B cell (primary cell): ENCODE measurements around the gene ZNF710. TPM values are rescaled to one million over a fixed set of nuclear protein-coding genes. Genes with fewer than 3 reads are reported as not detected.

Source experiments
- ATAC-seq: fragments of 200-7000 bp; cut with Tn5 transposase; one replicate; pipeline ENCODE4 v1.10.0; 2021; ENCODE audit warnings: low read depth, mild to moderate bottlenecking, moderate number of reproducible peaks, moderate library complexity
- CTCF ChIA-PET: fragments of 350-600 bp; sonication (Branson Sonifier 250); formaldehyde crosslinking; loops from one replicate; lab custom pipeline; 2021; ENCODE audit warnings: antibody characterized with exemption, inconsistent platforms; lab: Charles Lee
- POLR2A ChIA-PET: fragments of 350-600 bp; sonication (Branson Sonifier 250); formaldehyde crosslinking; loops from one replicate; lab custom pipeline; 2021; ENCODE audit warnings: antibody characterized with exemption; lab: Charles Lee
- DNase-seq: peaks from one replicate; pipeline ENCODE4 v3.0.0; 2013
- H2AFZ ChIP-seq: 2 replicates; pipeline ENCODE4 v1.6.1; 2012; ENCODE audit warnings: mild to moderate bottlenecking, low read depth, low read length; ENCODE audit not compliant: insufficient read depth, poor library complexity, severe bottlenecking
- H3K27ac ChIP-seq, 2 donors: 1 replicate in 1 of 2; 2 replicates in 1 of 2; pipeline ENCODE4 v1.5.1; 2012 to 2013; ENCODE audit warnings: low read length in 2 of 2, mild to moderate bottlenecking in 2 of 2, moderate library complexity in 1 of 2
- H3K27me3 ChIP-seq, 4 experiments: fragments of 200-600 bp in 1 of 4; sonication (generic) in 1 of 4; replicated peaks in 1 of 4; 1 replicate in 2 of 4; 2 replicates in 2 of 4; pipeline versions ENCODE4 v1.6.1 to v1.7.0; 2013 to 2016; ENCODE audit warnings: low read length in 3 of 4, mild to moderate bottlenecking in 2 of 4, mixed read lengths in 1 of 4, moderate library complexity in 1 of 4; ENCODE audit not compliant: insufficient read depth in 4 of 4, control insufficient read depth in 3 of 4; ENCODE audit errors: control extremely low read depth in 1 of 4
- H3K36me3 ChIP-seq, 2 experiments: replicated peaks in 1 of 2; 1 replicate in 1 of 2; 2 replicates in 1 of 2; pipeline versions ENCODE4 v1.6.1 to v1.7.1; 2013; ENCODE audit warnings: low read length in 1 of 2; ENCODE audit not compliant: insufficient read depth in 2 of 2, control insufficient read depth in 1 of 2; ENCODE audit errors: control extremely low read depth in 1 of 2, extremely low read depth in 1 of 2
- H3K4me1 ChIP-seq, 2 donors: fragments of 200-600 bp in 1 of 2; sonication (generic) in 1 of 2; 1 replicate in 1 of 2; 2 replicates in 1 of 2; pipeline versions ENCODE4 v1.5.1 to v1.6.1; 2013 to 2017; ENCODE audit warnings: low read length in 2 of 2; ENCODE audit not compliant: control insufficient read depth in 2 of 2, insufficient read depth in 2 of 2
- H3K4me2 ChIP-seq: replicated peaks from 2 replicates; pipeline ENCODE3; 2012; ENCODE audit warnings: mild to moderate bottlenecking, low read depth, low read length; ENCODE audit not compliant: poor library complexity, severe bottlenecking
- H3K4me3 ChIP-seq, 5 experiments: fragments of 200-600 bp in 1 of 5; sonication (generic) in 1 of 5; 1 replicate in 3 of 5; 2 replicates in 2 of 5; pipeline versions ENCODE4 v1.5.1 to v1.7.0; 2011 to 2016; ENCODE audit warnings: low read length in 4 of 5, mild to moderate bottlenecking in 4 of 5, low read depth in 2 of 5, control low read depth in 1 of 5, moderate library complexity in 1 of 5; ENCODE audit not compliant: insufficient read depth in 1 of 5; ENCODE audit errors: control extremely low read depth in 1 of 5, extremely low read depth in 1 of 5
- H3K79me2 ChIP-seq: fragments of 200-600 bp; sonication (generic); one replicate; pipeline ENCODE4 v1.6.0; 2016; ENCODE audit warnings: low read length; ENCODE audit not compliant: control insufficient read depth, insufficient read depth
- H3K9ac ChIP-seq: fragments of 200-600 bp; sonication (generic); 2 replicates; pipeline ENCODE4 v1.6.1; 2017; ENCODE audit warnings: mild to moderate bottlenecking, low read length, moderate library complexity
- H3K9me3 ChIP-seq, 3 donors: one replicate each; pipeline versions ENCODE4 v1.6.1 to v1.7.1; 2013; ENCODE audit warnings: low read length in 2 of 3; ENCODE audit not compliant: control insufficient read depth in 2 of 3, insufficient read depth in 1 of 3; ENCODE audit errors: control extremely low read depth in 1 of 3
- H4K20me1 ChIP-seq: 2 replicates; pipeline ENCODE4 v1.6.0; 2012; ENCODE audit warnings: mild to moderate bottlenecking, low read length; ENCODE audit not compliant: insufficient read depth, control insufficient read depth, poor library complexity, severe bottlenecking
- H3K27ac Mint-ChIP-seq: one replicate; pipeline ENCODE4 v1.8.0; 2021; ENCODE audit warnings: mixed read lengths
- H3K27me3 Mint-ChIP-seq: one replicate; pipeline ENCODE4 v1.8.0; 2021; ENCODE audit warnings: mixed read lengths
- H3K4me1 Mint-ChIP-seq: one replicate; pipeline ENCODE4 v1.8.0; 2021; ENCODE audit warnings: mixed read lengths
- H3K4me3 Mint-ChIP-seq: one replicate; pipeline ENCODE4 v1.8.0; 2021; ENCODE audit warnings: mixed read lengths
- H3K9me3 Mint-ChIP-seq: one replicate; pipeline ENCODE4 v1.8.0; 2022; ENCODE audit warnings: mixed read lengths; ENCODE audit not compliant: insufficient read depth
- EZH2 ChIP-seq: IDR thresholded peaks from 2 replicates; pipeline ENCODE4 v1.6.1; 2012; ENCODE audit warnings: borderline replicate concordance, low read depth, mild to moderate bottlenecking, moderate library complexity, low read length; ENCODE audit not compliant: insufficient read depth, poor library complexity, severe bottlenecking
- WGBS: methylation state at CpG from one replicate; pipeline ENCODE4 v1.1.5; 2013; ENCODE audit warnings: missing lambda C conversion rate; ENCODE audit not compliant: insufficient coverage; 5-methylcytosine and 5-hydroxymethylcytosine counted together
- intact Hi-C: fragments of 100-400 bp; cut with micrococcal nuclease; formaldehyde crosslinking; loops from one replicate; pipeline ENCODE4 v1.10.0; 2022
- polyA plus RNA-seq: library from polyadenylated mRNA; depleted of rRNA; stranded (reverse); fragments of >200 nt; gene quantifications from 2 replicates; pipeline ENCODE4 v1.2.3, GENCODE V29; 2012
- total RNA-seq, 2 donors: library from RNA; stranded (reverse); fragments of 120-200 nt in 1 of 2; gene quantifications; 1 replicate in 1 of 2; 2 replicates in 1 of 2; pipeline versions ENCODE4 v1.2.3 to v1.2.4, GENCODE V29; 2013 to 2022
- TF ChIP-seq, protein P1 (sequence below): fragments of 200-600 bp; IDR thresholded peaks from one replicate; pipeline ENCODE4 v1.8.0; 2022; ENCODE audit warnings: antibody characterized with exemption, mild to moderate bottlenecking

ZNF710 gene
- total and polyA plus RNA-seq, 2 donors (not counting 1 experiment from before 2014, with no cell fraction given), result 8.7 to 38.7 TPM

DNA sequence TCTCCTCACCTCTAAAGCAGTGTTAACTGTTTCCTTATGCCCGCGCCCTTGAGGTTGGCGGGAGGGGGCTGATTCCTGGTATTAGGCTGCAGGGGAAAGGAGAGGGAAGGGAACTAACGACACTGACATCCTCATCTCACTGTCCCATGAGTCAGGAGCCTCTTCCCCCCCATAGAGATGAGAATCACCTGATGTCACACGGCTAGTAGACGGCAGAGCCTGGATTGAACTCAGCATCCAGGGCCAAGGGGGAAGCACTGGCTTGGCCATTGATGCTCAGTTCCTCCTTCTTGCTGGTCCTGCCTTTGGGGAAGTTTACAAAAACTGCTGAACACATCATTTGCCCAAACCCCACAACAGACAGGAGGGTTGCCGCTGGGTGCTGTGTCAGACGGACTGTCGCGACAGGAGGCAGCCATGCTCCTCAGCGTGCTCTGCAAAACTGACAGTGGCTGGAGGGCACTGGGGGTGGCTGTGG, 62.7 kb downstream of the ZNF710 start:
- Mint-ChIP-seq H3K27ac (peak overlapping the region; percentile 96), H3K4me3 (peak overlapping the region; percentile 63), H3K9me3 (no peaks in the 10 kb centered on the region), H3K27me3 (no peaks in the 10 kb centered on the region), H3K4me1 (peaks cover 63% of the 10 kb centered on the region)
- Histone ChIP-seq H3K4me3 (no peak overlapping the region), H3K27ac (peak overlapping the region; percentile 64 to 82), H2AFZ (peak overlapping the region; percentile 1), H3K9me3 (peaks cover 0 to 5% (median 0%) of the 10 kb centered on the region in 3 donors), H3K9ac (no peak overlapping the region), H4K20me1 (no peaks in the 10 kb centered on the region), H3K27me3 (no peaks in the 10 kb centered on the region), H3K4me2 (peak overlapping the region; percentile 66), H3K79me2 (peaks cover 27% of the 10 kb centered on the region), H3K36me3 (peaks cover 0 to 13% of the 10 kb centered on the region in 2 experiments), H3K4me1 (peaks cover 50 to 70% of the 10 kb centered on the region in 2 donors)
- peak; percentile 81 for DNase-seq
- ATAC-seq, result peak; percentile 28
- TF ChIP-seq EZH2, result no peak
- TF ChIP-seq, protein P1, sequence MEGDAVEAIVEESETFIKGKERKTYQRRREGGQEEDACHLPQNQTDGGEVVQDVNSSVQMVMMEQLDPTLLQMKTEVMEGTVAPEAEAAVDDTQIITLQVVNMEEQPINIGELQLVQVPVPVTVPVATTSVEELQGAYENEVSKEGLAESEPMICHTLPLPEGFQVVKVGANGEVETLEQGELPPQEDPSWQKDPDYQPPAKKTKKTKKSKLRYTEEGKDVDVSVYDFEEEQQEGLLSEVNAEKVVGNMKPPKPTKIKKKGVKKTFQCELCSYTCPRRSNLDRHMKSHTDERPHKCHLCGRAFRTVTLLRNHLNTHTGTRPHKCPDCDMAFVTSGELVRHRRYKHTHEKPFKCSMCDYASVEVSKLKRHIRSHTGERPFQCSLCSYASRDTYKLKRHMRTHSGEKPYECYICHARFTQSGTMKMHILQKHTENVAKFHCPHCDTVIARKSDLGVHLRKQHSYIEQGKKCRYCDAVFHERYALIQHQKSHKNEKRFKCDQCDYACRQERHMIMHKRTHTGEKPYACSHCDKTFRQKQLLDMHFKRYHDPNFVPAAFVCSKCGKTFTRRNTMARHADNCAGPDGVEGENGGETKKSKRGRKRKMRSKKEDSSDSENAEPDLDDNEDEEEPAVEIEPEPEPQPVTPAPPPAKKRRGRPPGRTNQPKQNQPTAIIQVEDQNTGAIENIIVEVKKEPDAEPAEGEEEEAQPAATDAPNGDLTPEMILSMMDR, result no peak
- ChIA-PET CTCF (interaction anchor here (0.6 to 1.6 kb wide), 2 partner anchors 61 to 925 kb away, joined by 3 read pairs; no protein-coding TSS in a partner anchor), POLR2A (interaction anchor here (0.8 kb wide), 1 partner anchor 170 kb away, joined by 3 read pairs; the partner anchor contains the start of gene AP3S2)
- 4% methylated on average over 7 of the region's 11 CpGs for WGBS
- intact Hi-C loops, result no loop called here

DNA sequence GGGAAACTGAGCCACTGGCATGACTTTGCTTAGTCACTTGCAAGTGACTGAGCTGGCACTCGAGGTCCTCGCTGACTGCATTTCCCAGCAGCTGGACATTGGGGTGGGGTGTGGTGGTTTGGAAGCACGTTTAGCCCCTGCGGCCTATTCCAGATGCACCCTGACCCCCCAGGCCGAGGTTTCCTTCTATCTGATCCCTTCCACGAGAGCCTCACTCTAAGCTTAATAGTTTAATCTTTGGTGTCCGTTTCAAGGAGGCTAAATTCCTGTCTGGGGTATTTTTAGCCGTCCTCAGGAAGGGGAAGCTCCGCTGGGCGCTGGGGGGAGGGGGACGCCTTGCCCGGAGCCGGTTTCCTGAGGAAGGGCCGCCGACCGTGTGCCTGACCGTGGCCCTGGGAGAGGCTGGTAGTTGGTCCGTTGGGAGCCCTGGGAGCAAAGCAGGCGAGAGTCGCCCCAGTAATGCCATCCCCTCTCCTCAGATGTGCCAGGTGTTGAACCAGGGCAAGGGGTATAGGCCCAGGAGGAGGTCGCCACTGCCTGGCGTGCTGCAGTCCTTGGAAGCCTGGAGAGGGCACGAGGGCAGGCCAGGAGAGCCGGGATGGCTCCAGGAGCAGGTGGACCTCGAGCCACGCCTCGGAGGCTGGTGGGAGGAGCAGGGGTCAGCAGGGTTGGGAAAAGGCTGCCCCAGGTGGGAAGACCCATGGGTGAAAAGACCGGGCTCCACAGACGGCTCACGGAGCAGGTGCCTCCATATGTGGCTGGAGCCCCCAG, 64.0 kb downstream of the ZNF710 start:
- ChIA-PET POLR2A (no interaction called here), CTCF (no interaction called here)
- no peaks in the 10 kb centered on the region for H3K27me3 Mint-ChIP-seq
- Histone ChIP-seq H3K4me1 (peaks cover 43 to 57% of the 10 kb centered on the region in 2 donors), H3K79me2 (peaks cover 38% of the 10 kb centered on the region), H3K36me3 (peaks cover 0 to 13% of the 10 kb centered on the region in 2 experiments), H3K4me2 (peak overlapping the region; percentile 66), H3K9me3 (no peaks in the 10 kb centered on the region), H3K27me3 (no peaks in the 10 kb centered on the region), H3K4me3 (no peak overlapping the region), H3K27ac (peak overlapping the region; percentile 13 to 82), H4K20me1 (no peaks in the 10 kb centered on the region), H2AFZ (peak overlapping the region; percentile 12), H3K9ac (no peak overlapping the region)
- TF ChIP-seq, protein P1, result no peak
- TF ChIP-seq EZH2, result no peak
- H3K9me3 Mint-ChIP-seq, result no peaks in the 10 kb centered on the region
- H3K4me3 Mint-ChIP-seq, result peak overlapping the region; percentile 16
- DNase-seq, result no peak
- H3K4me1 Mint-ChIP-seq, result peaks cover 50% of the 10 kb centered on the region
- intact Hi-C loops, result no loop called here
- 43% methylated on average over 24 of the region's 30 CpGs for WGBS
- no peak for ATAC-seq
- peak overlapping the region; percentile 46 for H3K27ac Mint-ChIP-seq
